IMR-90 (cell line): ENCODE results near the gene CXCL13. TPM values are rescaled to one million over a fixed set of nuclear protein-coding genes. Genes with fewer than 3 reads are reported as not detected.

Source experiments
- ATAC-seq: fragments of 200-7000 bp; cut with Tn5 transposase; 2 replicates; pipeline ENCODE4 v1.9.1; 2020; ENCODE audit warnings: low read depth, mild to moderate bottlenecking, moderate library complexity
- BruUV-seq: library from RNA; stranded (reverse); fragments of 400-500 nt; replicated peaks from 2 replicates; lab custom pipeline; 2021; lab: Mats Ljungman, UMichigan
- CTCF ChIA-PET: fragments of 300-600 bp; formaldehyde crosslinking; extraction: SDS; loops from one replicate; lab custom pipeline; 2021; ENCODE audit warnings: antibody characterized with exemption; lab: Yijun Ruan, JAX
- POLR2A ChIA-PET: fragments of 300-600 bp; sonication (Branson Sonifier 250); formaldehyde crosslinking; loops from one replicate; lab custom pipeline; 2022; ENCODE audit warnings: antibody characterized with exemption; ENCODE audit not compliant: unreplicated experiment; lab: Charles Lee
- DNase-seq: peaks from one replicate; pipeline ENCODE4 v3.0.0; 2013
- H2AFZ ChIP-seq: replicated peaks from 2 replicates; pipeline ENCODE3; 2013; ENCODE audit warnings: low read length, mild to moderate bottlenecking; ENCODE audit not compliant: poor library complexity
- H2AK5ac ChIP-seq: 2 replicates; pipeline ENCODE4 v1.6.1; 2013; ENCODE audit warnings: low read depth, low read length, inconsistent platforms
- H2AK9ac ChIP-seq: replicated peaks from 2 replicates; pipeline ENCODE3; 2013; ENCODE audit warnings: mild to moderate bottlenecking, low read depth, low read length, moderate library complexity; ENCODE audit not compliant: poor library complexity
- H2BK120ac ChIP-seq: 2 replicates; pipeline ENCODE4 v1.6.1; 2013; ENCODE audit warnings: low read depth, low read length, inconsistent platforms
- H2BK15ac ChIP-seq: 3 replicates; pipeline ENCODE4 v1.6.1; 2013; ENCODE audit warnings: low read depth, low read length, inconsistent platforms
- H2BK20ac ChIP-seq: 2 replicates; pipeline ENCODE4 v1.6.1; 2013; ENCODE audit warnings: low read depth, mild to moderate bottlenecking, inconsistent platforms, low read length, moderate library complexity
- H2BK5ac ChIP-seq: 2 replicates; pipeline ENCODE4 v1.6.1; 2013; ENCODE audit warnings: mild to moderate bottlenecking, low read depth, low read length, inconsistent platforms; ENCODE audit not compliant: poor library complexity, severe bottlenecking
- H3K14ac ChIP-seq: replicated peaks from 2 replicates; pipeline ENCODE4 v1.6.1; 2013; ENCODE audit warnings: low read depth, low read length, inconsistent platforms
- H3K18ac ChIP-seq: 2 replicates; pipeline ENCODE4 v1.6.1; 2013; ENCODE audit warnings: low read depth, low read length, control low read depth
- H3K23ac ChIP-seq: 2 replicates; pipeline ENCODE4 v1.6.1; 2013; ENCODE audit warnings: low read depth, low read length, inconsistent platforms
- H3K27ac ChIP-seq: 2 replicates; pipeline ENCODE4 v1.5.1; 2013; ENCODE audit warnings: mild to moderate bottlenecking, control low read depth, low read length; ENCODE audit not compliant: insufficient read depth
- H3K27me3 ChIP-seq: 2 replicates; pipeline ENCODE4 v1.6.1; 2013; ENCODE audit warnings: low read length; ENCODE audit not compliant: control insufficient read depth, insufficient read depth
- H3K36me3 ChIP-seq: 2 replicates; pipeline ENCODE4 v1.6.1; 2013; ENCODE audit warnings: low read length, mixed read lengths; ENCODE audit not compliant: control insufficient read depth, insufficient read depth
- H3K4ac ChIP-seq: 2 replicates; pipeline ENCODE4 v1.6.1; 2013; ENCODE audit warnings: low read depth, low read length, inconsistent platforms
- H3K4me1 ChIP-seq: 2 replicates; pipeline ENCODE4 v1.6.1; 2013; ENCODE audit warnings: low read length, mixed read lengths; ENCODE audit not compliant: control insufficient read depth, insufficient read depth
- H3K4me2 ChIP-seq: 2 replicates; pipeline ENCODE4 v1.6.1; 2013; ENCODE audit warnings: low read depth, mild to moderate bottlenecking, control low read depth, low read length, moderate library complexity
- H3K4me3 ChIP-seq: 2 replicates; pipeline ENCODE4 v1.5.1; 2013; ENCODE audit warnings: low read depth, mild to moderate bottlenecking, control low read depth, low read length, moderate library complexity; ENCODE audit not compliant: insufficient read depth
- H3K56ac ChIP-seq: 2 replicates; pipeline ENCODE4 v1.6.1; 2013; ENCODE audit warnings: low read length, inconsistent platforms; ENCODE audit not compliant: insufficient read depth; ENCODE audit errors: extremely low read depth
- H3K79me1 ChIP-seq, 2 experiments: 2 replicates each; pipeline ENCODE4 v1.6.1; 2013; ENCODE audit warnings: low read length in 2 of 2, inconsistent platforms in 1 of 2, low read depth in 1 of 2
- H3K9ac ChIP-seq: 2 replicates; pipeline ENCODE4 v1.6.1; 2013; ENCODE audit warnings: low read depth, low read length, control low read depth
- H3K9me1 ChIP-seq: 2 replicates; pipeline ENCODE4 v1.6.1; 2013; ENCODE audit warnings: low read length, inconsistent platforms; ENCODE audit not compliant: insufficient read depth
- H3K9me3 ChIP-seq: 2 replicates; pipeline ENCODE4 v1.6.1; 2013; ENCODE audit warnings: low read length; ENCODE audit not compliant: control insufficient read depth, insufficient read depth
- H4K20me1 ChIP-seq: 2 replicates; pipeline ENCODE4 v1.6.1; 2013; ENCODE audit warnings: low read length, inconsistent platforms; ENCODE audit not compliant: insufficient read depth
- H4K5ac ChIP-seq: 2 replicates; pipeline ENCODE4 v1.6.1; 2013; ENCODE audit warnings: mild to moderate bottlenecking, low read depth, low read length, control low read depth
- H4K8ac ChIP-seq, 2 experiments: 2 replicates each; pipeline ENCODE4 v1.6.1; 2013; ENCODE audit warnings: low read depth in 2 of 2, low read length in 2 of 2, control low read depth in 1 of 2, inconsistent platforms in 1 of 2
- H4K91ac ChIP-seq: 2 replicates; pipeline ENCODE4 v1.6.1; 2013; ENCODE audit warnings: low read depth, low read length, inconsistent platforms; ENCODE audit not compliant: insufficient read depth
- BHLHE40 ChIP-seq: fragments of 150-350 bp; IDR thresholded peaks from 2 replicates; pipeline ENCODE4 v1.6.1; 2016; ENCODE audit warnings: mild to moderate bottlenecking, low read depth, low read length
- CEBPB ChIP-seq: IDR thresholded peaks from 2 replicates; pipeline ENCODE4 v1.6.1; 2012; ENCODE audit warnings: low read depth, low read length, improper control_type of control experiment
- CHD1 ChIP-seq: IDR thresholded peaks from 2 replicates; pipeline ENCODE4 v1.6.1; 2012; ENCODE audit warnings: low read depth, low read length, improper control_type of control experiment
- CTCF ChIP-seq: conservative IDR thresholded peaks from 2 replicates; pipeline ENCODE4 v1.5.1; 2012; ENCODE audit warnings: mild to moderate bottlenecking, low read depth, low read length, improper control_type of control experiment
- ELK1 ChIP-seq: fragments of 150-350 bp; IDR thresholded peaks from 2 replicates; pipeline ENCODE4 v1.6.1; 2016; ENCODE audit warnings: low read depth, mild to moderate bottlenecking, low read length, moderate library complexity, borderline replicate concordance
- FOS ChIP-seq: fragments of 150-350 bp; IDR thresholded peaks from 2 replicates; pipeline ENCODE4 v1.6.1; 2016; ENCODE audit warnings: low read depth, low read length
- MAFK ChIP-seq: IDR thresholded peaks from 2 replicates; pipeline ENCODE4 v1.6.1; 2012; ENCODE audit warnings: low read depth, low read length, improper control_type of control experiment
- MAZ ChIP-seq: IDR thresholded peaks from 2 replicates; pipeline ENCODE4 v1.6.1; 2012; ENCODE audit warnings: low read depth, mild to moderate bottlenecking, low read length, improper control_type of control experiment, moderate library complexity, borderline replicate concordance
- MXI1 ChIP-seq: IDR thresholded peaks from 2 replicates; pipeline ENCODE4 v1.6.1; 2012; ENCODE audit warnings: low read depth, mild to moderate bottlenecking, low read length, moderate library complexity, borderline replicate concordance
- NFE2L2 ChIP-seq: fragments of 150-350 bp; IDR thresholded peaks from 2 replicates; pipeline ENCODE4 v1.6.1; 2016; ENCODE audit warnings: low read depth, mild to moderate bottlenecking, low read length
- POLR2A ChIP-seq: IDR thresholded peaks from 2 replicates; pipeline ENCODE4 v1.6.1; 2012; ENCODE audit warnings: mild to moderate bottlenecking, low read depth, low read length
- RAD21 ChIP-seq: IDR thresholded peaks from 2 replicates; pipeline ENCODE4 v1.6.1; 2012; ENCODE audit warnings: low read length, improper control_type of control experiment
- RCOR1 ChIP-seq: IDR thresholded peaks from 2 replicates; pipeline ENCODE4 v1.6.1; 2012; ENCODE audit warnings: mild to moderate bottlenecking, low read length, improper control_type of control experiment; ENCODE audit not compliant: insufficient replicate concordance
- RFX5 ChIP-seq: IDR thresholded peaks from 2 replicates; pipeline ENCODE4 v1.8.0; 2012; ENCODE audit warnings: low read depth, mild to moderate bottlenecking, low read length, moderate library complexity
- SMC3 ChIP-seq: fragments of 150-350 bp; IDR thresholded peaks from 2 replicates; pipeline ENCODE4 v1.6.1; 2016; ENCODE audit warnings: low read depth, mild to moderate bottlenecking, antibody characterized with exemption, low read length, moderate library complexity
- USF2 ChIP-seq: fragments of 150-350 bp; IDR thresholded peaks from 2 replicates; pipeline ENCODE4 v1.6.1; 2017; ENCODE audit warnings: mild to moderate bottlenecking, antibody characterized with exemption, low read length, low read depth
- WGBS, 2 experiments: methylation state at CpG; one replicate each; pipeline versions ENCODE4 v1.1.5 to v1.1.7; 2013; ENCODE audit warnings: missing lambda C conversion rate in 2 of 2; ENCODE audit not compliant: insufficient read length in 1 of 2; ENCODE audit errors: extremely low coverage in 2 of 2; 5-methylcytosine and 5-hydroxymethylcytosine counted together
- dilution Hi-C: fragments of 300-500 bp; cut with HindIII; formaldehyde crosslinking; loops from one replicate; pipeline ENCODE4 v1.14.3; 2018; ENCODE audit warnings: low sequenced_read_pairs; ENCODE audit not compliant: unreplicated experiment
- in situ Hi-C: fragments of 300-500 bp; cut with MboI; formaldehyde crosslinking; loops from 3 replicates; pipeline ENCODE4 v1.14.3; 2019; ENCODE audit warnings: low sequenced_read_pairs, inconsistent platforms, mixed read lengths
- intact Hi-C: fragments of 100-400 bp; cut with micrococcal nuclease; formaldehyde crosslinking; loops from 2 replicates; pipeline ENCODE4 v1.10.0; 2022
- polyA plus RNA-seq, 3 experiments: library from polyadenylated mRNA; depleted of rRNA; stranded (reverse); fragments of >200 nt; gene quantifications; 2 replicates each; pipeline ENCODE4 v1.2.3, GENCODE V29; 2012; ENCODE audit warnings: low replicate concordance in 1 of 3
- total RNA-seq: library from RNA; depleted of rRNA; stranded (reverse); fragments of >200 nt; gene quantifications from 2 replicates; pipeline ENCODE4 v1.2.3, GENCODE V29; 2012

CXCL13 gene
- total and polyA plus RNA-seq, 2 of the 4 experiments (the other 2 are of a cell fraction) = not detected

GRCh38 chr4:77635246-77635645, 29.6 kb downstream of the CXCL13 start:
- BruUV-seq = no TSS peak
- H3K4ac ChIP-seq = no peak overlapping the region
- no peak overlapping the region for H2BK20ac ChIP-seq
- no peak overlapping the region for H2AFZ ChIP-seq
- in situ Hi-C loops = no loop called here
- no peaks in the 10 kb centered on the region for H3K36me3 ChIP-seq
- no CpG with 5 or more reads among the region's 7 CpGs for WGBS, 2 experiments
- ChIA-PET CTCF (no interaction called here), POLR2A (no interaction called here)
- dilution Hi-C loops = no loop called here
- H3K79me1 ChIP-seq = no peaks in the 10 kb centered on the region
- no peaks in the 10 kb centered on the region for H3K9me3 ChIP-seq
- H3K56ac ChIP-seq = no peak overlapping the region
- no peak overlapping the region for H4K5ac ChIP-seq
- H3K4me3 ChIP-seq = no peak overlapping the region
- no peak overlapping the region for H2AK9ac ChIP-seq
- no peak overlapping the region for H2BK5ac ChIP-seq
- 0 out of 2 replicates have a peak, but pooled peaks cover 2% of the 10 kb centered on the region for H3K4me1 ChIP-seq
- no peak overlapping the region for H2BK15ac ChIP-seq
- H3K9me1 ChIP-seq = no peaks in the 10 kb centered on the region
- no peak for DNase-seq
- no peak overlapping the region for H4K8ac ChIP-seq
- H3K18ac ChIP-seq = no peak overlapping the region
- H3K27ac ChIP-seq = no peak overlapping the region
- peaks cover 2% of the 10 kb centered on the region; the same call in 1 of the 2 replicates for H3K27me3 ChIP-seq
- no peak overlapping the region for H2BK120ac ChIP-seq
- intact Hi-C loops = no loop called here
- H4K20me1 ChIP-seq = no peaks in the 10 kb centered on the region
- no peak overlapping the region for H3K4me2 ChIP-seq
- TF ChIP-seq RAD21 (no peak), MXI1 (no peak), CHD1 (no peak), MAFK (no peak), CEBPB (no peak), CTCF (no peak), ELK1 (no peak), USF2 (no peak), RFX5 (no peak), NFE2L2 (no peak), SMC3 (no peak), RCOR1 (no peak), BHLHE40 (no peak), FOS (no peak), MAZ (no peak), POLR2A (no peak)
- no peak overlapping the region for H4K91ac ChIP-seq
- no peak for ATAC-seq
- H3K23ac ChIP-seq = no peak overlapping the region
- no peak overlapping the region for H2AK5ac ChIP-seq
- H3K9ac ChIP-seq = no peak overlapping the region
- no peak overlapping the region for H3K14ac ChIP-seq
